DMS 273 treated with DMSO at 0.1 percent for 48 hours (cell line): Measurements from ENCODE around the gene FAM20A.

Experiments
- DNase-seq: peaks from one replicate; lab custom pipeline; 2025; lab: John Stamatoyannopoulos, UW

Gene FAM20A

DNA sequence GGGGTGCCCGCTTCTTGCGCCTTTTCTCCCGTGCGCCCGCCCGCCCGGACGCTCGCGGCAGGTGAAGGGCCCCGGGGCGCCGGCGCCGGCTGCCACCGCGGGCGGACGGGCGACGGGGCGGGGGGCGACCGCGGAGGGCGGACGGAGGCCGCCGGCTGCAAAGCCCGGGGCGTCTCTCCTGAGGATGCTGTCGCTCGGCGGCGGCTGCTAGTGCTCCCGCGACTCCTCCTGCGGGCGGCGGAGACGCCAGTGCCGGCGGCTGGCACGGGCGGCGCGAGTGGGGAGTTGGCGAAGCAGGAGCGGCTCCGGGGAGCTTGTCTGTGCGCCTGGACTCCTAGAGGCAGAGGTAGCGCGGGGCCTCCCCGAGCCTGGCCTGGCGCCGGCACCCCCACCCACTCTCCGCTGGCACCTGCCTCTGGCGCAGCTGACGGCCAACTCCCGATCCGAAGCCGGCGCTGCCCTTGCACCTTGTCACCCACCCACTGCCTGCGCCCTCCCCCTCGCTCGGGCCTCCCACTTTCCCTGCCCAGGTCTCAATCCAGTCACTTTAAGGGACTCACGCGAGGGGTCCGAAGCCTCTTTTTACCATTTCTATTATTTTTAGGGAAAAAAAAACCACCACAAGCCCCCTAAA lies at the start of gene FAM20A:
FAM20A (minus strand) TSS at position 437 of the 634 bp plus-strand sequence. CDS start 701 bp downstream, outside the sequence.
- no peak for DNase-seq

DNA sequence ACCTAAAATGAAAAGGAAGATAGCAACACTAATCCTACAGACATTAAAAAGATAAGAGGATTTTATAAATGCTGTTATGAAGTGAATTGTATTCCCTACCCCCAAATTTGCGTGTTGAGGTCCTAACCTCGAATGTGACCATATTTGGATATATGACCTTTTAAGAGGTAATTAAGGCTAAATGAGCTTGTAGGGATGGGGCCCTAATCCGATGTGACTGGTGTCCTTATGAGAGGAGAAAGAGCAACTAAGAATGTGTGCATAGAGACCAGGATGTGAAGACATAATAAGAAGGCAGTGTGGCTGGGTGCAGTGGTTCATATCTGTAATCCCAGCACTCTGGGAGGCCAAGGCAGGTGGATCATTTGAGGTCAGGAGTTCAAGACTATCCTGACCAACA lies 48.2 kb upstream of the FAM20A start:
- DNase-seq = no peak

- DNase-seq = no peak
Observed at GRCh38 chr17:68646626-68647526, 45.7 kb upstream of the FAM20A start.

- no peak for DNase-seq
Observed at GRCh38 chr17:68642118-68642412, 40.9 kb upstream of the FAM20A start.

- DNase-seq = no peak
Observed at GRCh38 chr17:68641276-68642117, 40.3 kb upstream of the FAM20A start.

GRCh38 chr17:68640242-68640989 lies 39.2 kb upstream of the FAM20A start:
- DNase-seq = no peak

DNA sequence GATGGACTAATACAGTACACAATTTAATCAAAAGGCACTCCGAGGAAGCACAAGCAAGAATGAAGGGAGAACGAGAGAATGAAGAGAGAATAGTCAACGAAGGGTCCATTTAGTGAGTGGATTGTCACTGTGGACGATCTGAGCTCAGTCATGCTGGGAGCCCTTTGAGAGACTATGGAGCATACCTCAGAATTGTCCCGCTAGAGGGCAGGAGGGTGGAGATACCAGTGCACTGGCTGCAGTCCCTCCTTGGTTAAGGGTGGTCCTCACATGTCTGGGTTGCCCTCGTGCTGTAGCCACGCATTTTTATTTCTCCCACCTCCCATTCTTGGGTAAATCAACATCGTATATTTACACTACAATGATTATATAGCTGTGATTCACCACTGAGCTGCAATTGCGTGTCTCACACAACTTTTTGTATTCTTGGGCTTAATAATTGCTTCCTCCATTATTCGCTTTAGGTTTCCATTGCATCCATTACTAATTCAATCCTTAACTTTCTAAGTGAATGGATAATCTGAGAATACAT lies 33.2 kb upstream of the FAM20A start:
- no peak for DNase-seq

GRCh38 chr17:68628576-68628957 lies 27.4 kb upstream of the FAM20A start:
- DNase-seq = no peak

GRCh38 chr17:68627956-68628575 lies 26.9 kb upstream of the FAM20A start:
- no peak for DNase-seq

DNA sequence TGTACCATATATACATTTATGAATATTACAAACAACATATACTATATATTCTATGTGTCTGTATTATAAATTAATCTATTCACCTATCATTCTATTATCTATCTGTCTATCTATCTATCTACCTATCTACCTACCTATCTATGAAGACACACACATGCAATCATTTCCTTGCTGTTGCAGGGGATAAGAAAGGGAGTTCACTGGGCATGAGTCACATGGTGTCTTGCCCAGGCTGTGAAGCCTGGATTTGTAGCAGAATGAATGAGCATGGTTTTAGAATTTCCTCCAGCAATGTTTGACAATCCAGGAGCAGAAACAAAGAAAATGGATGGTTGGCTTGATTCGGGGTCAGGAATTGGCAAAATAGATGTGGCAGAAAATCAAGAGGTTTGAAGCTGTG lies 23.2 kb upstream of the FAM20A start:
- no peak for DNase-seq

GRCh38 chr17:68623811-68624210 lies 22.6 kb upstream of the FAM20A start:
- no peak for DNase-seq

- no peak for DNase-seq
Observed at GRCh38 chr17:68622423-68622822, 21.3 kb upstream of the FAM20A start.

DNA sequence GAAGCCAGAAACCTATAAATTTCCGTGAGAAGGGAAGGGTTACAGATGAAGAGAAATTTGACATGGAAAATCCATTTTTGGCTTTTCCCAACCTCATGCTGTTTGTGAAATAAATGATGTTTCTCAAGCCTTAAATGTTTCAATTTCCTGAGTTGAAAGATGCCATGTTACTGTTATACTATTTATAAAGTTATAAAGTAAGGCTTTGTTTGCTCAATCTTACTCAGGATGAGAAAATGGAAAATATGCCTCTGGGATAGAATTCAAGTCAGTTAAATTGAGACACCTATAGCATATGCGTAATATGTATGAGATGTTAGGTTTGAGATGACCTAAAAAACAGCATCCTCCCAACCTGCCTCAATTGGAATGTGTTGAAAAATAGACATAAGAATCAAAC lies 19.9 kb upstream of the FAM20A start:
- DNase-seq = no peak

DNA sequence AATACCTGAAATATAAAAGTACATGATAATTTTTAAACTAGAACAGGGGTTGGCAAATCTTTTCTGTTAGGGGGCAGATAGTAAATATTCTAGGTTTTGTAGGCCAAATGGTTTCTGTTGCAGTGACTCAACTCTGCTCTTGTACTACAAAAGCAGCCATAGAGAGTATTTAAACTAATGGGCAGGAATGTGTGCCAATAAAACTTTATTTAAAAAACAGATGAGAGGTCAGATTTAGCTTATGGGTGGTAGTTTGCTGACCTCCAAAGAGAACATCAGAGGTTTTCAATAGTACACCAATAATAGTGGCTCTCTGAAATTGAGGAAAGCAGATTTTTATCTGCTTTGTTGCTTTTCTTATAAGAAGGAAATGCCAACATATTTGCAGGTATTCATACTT lies 15.2 kb upstream of the FAM20A start:
- no peak for DNase-seq

GRCh38 chr17:68614718-68615117 lies 13.6 kb upstream of the FAM20A start:
- DNase-seq = no peak

DNA sequence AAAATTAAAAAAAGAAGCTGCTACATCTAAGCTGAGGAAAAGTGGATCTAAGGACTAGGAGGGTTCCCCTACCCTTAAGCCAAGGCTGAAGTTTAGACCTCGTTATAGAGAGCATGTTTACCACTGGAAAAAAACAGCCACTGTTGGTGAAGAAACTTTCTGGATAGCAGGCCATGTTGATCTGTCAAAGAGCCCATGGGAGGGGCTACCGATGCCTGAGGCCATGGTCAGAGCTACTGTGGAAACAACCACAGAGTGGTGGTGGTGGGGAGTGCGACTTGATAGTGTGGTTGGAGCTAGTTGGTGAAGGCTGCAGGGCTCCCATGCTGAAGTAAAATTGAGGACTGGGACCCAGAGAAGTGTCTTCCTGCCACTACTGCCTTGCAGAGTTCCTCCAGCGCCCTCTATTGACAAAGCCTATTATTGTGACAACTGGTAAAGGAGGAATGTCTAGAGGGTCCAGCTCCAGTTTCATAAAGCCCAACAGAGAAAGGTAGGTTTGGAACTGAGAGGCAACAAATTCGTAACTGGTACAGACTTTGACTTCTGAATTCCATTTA lies 12.7 kb upstream of the FAM20A start:
- peak; percentile 65 for DNase-seq

DNA sequence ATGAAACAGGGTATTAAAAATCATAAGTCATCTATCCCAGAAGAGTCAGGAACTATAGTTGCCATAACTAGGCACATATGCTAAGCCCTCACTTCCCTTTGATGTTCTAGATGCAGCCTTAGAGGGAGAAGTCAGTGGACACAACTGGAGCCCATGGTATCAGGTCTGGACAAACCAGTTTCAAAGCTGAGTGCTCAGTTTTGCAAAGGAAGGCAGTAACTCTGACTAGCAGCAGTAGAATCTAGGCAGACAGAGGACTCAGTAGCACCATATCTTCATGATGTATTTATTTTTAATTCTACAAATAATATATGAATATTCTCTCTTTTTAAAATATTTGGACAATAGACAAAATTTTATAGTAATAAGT lies 11.7 kb upstream of the FAM20A start:
- no peak for DNase-seq

DNA sequence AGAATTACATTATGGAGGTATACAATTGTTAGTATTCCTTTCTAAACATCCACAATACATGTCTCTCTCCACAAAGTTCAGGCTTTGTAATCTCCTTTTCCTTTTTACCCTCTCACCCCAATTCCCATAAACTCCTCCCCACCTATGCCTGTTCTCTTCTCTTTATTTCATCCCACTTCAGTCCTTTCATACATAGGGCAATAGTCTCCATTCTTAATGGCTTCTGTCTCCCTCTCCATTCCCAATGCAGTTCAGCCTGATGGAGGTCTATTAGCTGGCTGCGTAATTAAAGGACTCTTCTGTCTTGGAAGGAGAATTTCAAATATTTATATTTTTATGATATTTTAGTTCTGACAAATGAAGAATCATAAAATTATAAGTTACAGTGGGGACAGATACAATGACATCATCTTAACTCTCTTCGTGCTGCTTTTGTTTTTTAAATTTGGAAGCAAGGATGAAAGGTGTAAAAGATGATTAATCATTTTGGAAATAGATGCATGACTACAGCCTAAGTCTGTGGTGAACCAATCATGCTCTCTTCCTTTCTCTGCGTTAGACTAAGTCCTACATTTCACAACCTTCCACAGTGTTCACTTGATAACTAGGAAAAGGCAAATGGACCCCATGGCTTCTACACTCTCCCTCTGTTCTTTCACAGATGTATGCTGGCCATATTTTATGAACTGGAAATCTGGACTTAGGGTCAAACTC lies 11.2 kb upstream of the FAM20A start:
- no peak for DNase-seq

DNA sequence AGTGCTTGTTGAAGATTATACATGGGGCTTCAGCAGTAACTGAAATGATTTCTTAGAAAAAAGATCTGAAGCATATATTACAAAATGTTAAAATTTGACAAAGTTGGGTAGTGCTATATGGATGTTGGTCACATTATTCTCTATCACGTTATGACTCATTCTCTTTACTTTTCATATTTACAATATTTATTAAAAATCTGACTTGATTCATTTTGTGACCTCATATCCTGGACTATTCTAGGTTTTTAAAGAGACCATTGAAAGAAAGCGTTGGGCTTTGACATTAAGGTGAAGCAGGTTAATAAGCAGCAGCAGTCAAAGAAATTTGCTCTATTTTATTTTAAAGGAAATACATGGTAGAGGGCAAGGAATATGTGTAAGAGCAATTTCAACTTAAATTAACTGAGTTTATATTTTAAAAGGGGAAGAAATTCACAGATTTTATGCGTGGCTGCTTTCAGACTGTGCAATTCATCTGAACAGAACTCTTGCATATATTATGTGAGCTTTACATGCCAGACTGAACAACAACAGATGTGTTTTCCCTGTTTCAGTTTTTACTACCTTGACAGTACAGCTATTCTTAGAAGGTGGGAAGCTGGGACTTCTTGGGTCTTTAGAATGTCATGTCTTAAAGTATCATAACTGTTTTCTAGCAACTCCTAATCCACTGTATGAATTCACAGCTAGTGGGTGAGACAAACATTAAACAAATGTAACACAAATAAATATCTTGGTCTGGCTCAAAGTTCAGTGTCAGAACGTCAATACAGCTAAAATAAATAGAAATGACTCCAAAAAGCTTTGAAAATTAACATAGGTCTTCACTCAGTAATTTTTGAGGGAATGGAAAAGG lies 10.4 kb upstream of the FAM20A start:
- DNase-seq = peak; percentile 41
